Upper lobe of right lung (tissue), 1 donor: ENCODE data around the gene TFAP2B. TPM values are rescaled to one million over a fixed set of nuclear protein-coding genes. Genes with fewer than 3 reads are reported as not detected.

Experiments used
- ATAC-seq: fragments of 200-7000 bp; cut with Tn5 transposase; one replicate; pipeline ENCODE4 v1.9.1; 2020; ENCODE audit warnings: mild to moderate bottlenecking, moderate library complexity
- DNase-seq: peaks from one replicate; pipeline ENCODE4 v3.0.0-alpha.2; 2020
- H3K27ac ChIP-seq: fragments of 200-600 bp; one replicate; pipeline ENCODE4 v1.8.0; 2022
- H3K27me3 ChIP-seq: fragments of 200-600 bp; one replicate; pipeline ENCODE4 v1.8.0; 2022; ENCODE audit warnings: mild to moderate bottlenecking
- H3K36me3 ChIP-seq: fragments of 200-600 bp; one replicate; pipeline ENCODE4 v1.8.0; 2022
- H3K4me1 ChIP-seq: fragments of 200-600 bp; one replicate; pipeline ENCODE4 v1.8.0; 2022
- H3K4me3 ChIP-seq: fragments of 200-600 bp; one replicate; pipeline ENCODE4 v1.8.0; 2022; ENCODE audit warnings: mild to moderate bottlenecking
- H3K9me3 ChIP-seq: fragments of 200-600 bp; one replicate; pipeline ENCODE4 v1.8.0; 2022
- CTCF ChIP-seq: fragments of 200-600 bp; IDR thresholded peaks from one replicate; pipeline ENCODE4 v1.8.0; 2022; ENCODE audit warnings: antibody characterized with exemption
- intact Hi-C: fragments of 100-400 bp; cut with DNase I; formaldehyde crosslinking; loops from one replicate; pipeline ENCODE4 v1.11.0; 2022
- total RNA-seq: library from RNA; stranded (reverse); fragmentation: NEBNext Ultra II Directional; extraction: Animal tissue kit (Norgen Biotek cat#: 25700); gene quantifications from one replicate; pipeline ENCODE4 v1.2.1, GENCODE V29; 2021
- donor health status: DM: no; HTN: yes; CAD: no; lungs with severe emphysema.

The TFAP2B gene
- total RNA-seq, 1 donor from 2014 or later, result not detected

DNA sequence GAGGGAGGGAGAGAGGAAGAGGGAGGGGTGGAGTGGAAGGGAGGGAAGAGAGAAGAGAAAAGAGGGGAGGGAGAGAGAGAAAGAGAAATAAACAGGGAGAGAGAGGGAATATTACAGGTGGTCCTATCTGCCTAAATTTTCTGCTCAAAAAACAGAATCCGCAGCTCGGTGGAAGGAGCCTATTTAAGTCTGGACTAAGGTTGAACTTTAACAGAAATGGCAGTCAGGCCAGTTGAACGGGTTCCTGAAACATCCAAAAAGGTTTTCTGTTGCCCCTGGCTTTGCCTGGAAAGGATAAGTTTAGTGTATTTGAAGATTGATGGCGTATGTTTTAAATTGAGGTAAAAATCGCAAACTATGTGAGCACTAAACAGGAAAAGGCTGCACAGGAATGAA is 2.2 kb downstream of the TFAP2B start:
- no peak for ATAC-seq
- DNase-seq, result no peak
- H3K4me3 ChIP-seq, result no peak overlapping the region
- no peak for TF ChIP-seq CTCF
- peaks cover 97% of the 10 kb centered on the region for H3K27me3 ChIP-seq
- H3K9me3 ChIP-seq, result no peaks in the 10 kb centered on the region
- intact Hi-C loops, result no loop called here
- H3K36me3 ChIP-seq, result no peaks in the 10 kb centered on the region
- H3K27ac ChIP-seq, result no peak overlapping the region
- H3K4me1 ChIP-seq, result peaks cover 8% of the 10 kb centered on the region

GRCh38 chr6:50821441-50822077 is 2.9 kb downstream of the TFAP2B start:
- H3K36me3 ChIP-seq, result no peaks in the 10 kb centered on the region
- H3K4me1 ChIP-seq, result peaks cover 8% of the 10 kb centered on the region
- DNase-seq (no peak), ATAC-seq (no peak)
- H3K4me3 ChIP-seq, result no peak overlapping the region
- H3K27ac ChIP-seq, result no peak overlapping the region
- H3K9me3 ChIP-seq, result no peaks in the 10 kb centered on the region
- peaks cover 100% of the 10 kb centered on the region for H3K27me3 ChIP-seq
- intact Hi-C loops, result no loop called here
- TF ChIP-seq CTCF, result no peak

DNA sequence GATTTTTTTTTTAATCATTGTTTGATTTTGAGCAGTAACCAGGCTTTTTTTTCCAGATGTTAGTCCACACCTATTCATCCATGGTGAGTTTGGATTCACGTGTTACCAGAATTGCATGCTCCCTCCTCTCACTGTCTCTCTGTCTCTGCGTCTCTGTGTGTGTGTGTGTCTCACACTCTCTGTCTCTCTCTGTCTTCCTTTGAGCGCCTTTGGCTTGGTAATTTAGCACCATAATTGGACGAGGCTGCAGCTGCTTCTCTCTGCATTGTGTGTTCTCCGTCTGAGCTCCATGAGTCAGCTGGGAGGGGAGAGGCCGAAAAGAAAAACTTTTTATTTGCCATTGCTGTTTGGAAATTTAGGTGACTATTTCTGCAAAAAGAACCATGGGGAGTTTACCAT is 3.4 kb downstream of the TFAP2B start:
- peaks cover 100% of the 10 kb centered on the region for H3K27me3 ChIP-seq
- no peak overlapping the region for H3K4me3 ChIP-seq
- no peak for TF ChIP-seq CTCF
- H3K4me1 ChIP-seq, result peaks cover 8% of the 10 kb centered on the region
- no peak overlapping the region for H3K27ac ChIP-seq
- no peak for ATAC-seq
- intact Hi-C loops, result no loop called here
- DNase-seq, result no peak
- no peaks in the 10 kb centered on the region for H3K9me3 ChIP-seq
- no peaks in the 10 kb centered on the region for H3K36me3 ChIP-seq

GRCh38 chr6:50823094-50823920 is 4.6 kb downstream of the TFAP2B start:
- Histone ChIP-seq H3K9me3 (no peaks in the 10 kb centered on the region), H3K36me3 (no peaks in the 10 kb centered on the region), H3K4me1 (peaks cover 8% of the 10 kb centered on the region), H3K27ac (no peak overlapping the region), H3K27me3 (peaks cover 99% of the 10 kb centered on the region), H3K4me3 (no peak overlapping the region)
- TF ChIP-seq CTCF, result no peak
- intact Hi-C loops, result no loop called here
- ATAC-seq (no peak), DNase-seq (no peak)

DNA sequence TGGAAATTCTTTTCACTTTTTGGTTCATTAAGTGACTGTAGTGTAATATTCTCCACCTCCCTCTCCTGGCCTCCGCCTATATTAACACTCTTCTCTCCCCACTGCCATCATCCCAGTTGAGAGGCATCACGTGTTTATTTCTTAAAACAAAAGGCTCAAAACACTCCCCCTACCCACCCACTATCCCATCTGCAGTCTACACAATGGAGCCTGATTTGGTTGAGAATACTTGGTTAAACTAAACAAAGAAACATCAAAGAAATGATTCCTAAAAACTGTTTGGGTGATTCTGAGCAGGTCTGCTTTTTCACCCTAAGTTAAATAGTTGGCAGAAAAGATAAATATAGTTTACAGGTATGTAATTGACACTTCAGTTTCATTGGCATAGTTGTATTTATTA is 5.9 kb downstream of the TFAP2B start:
- DNase-seq, result no peak
- no peaks in the 10 kb centered on the region for H3K9me3 ChIP-seq
- H3K4me3 ChIP-seq, result no peak overlapping the region
- no peaks in the 10 kb centered on the region for H3K36me3 ChIP-seq
- no peak for TF ChIP-seq CTCF
- H3K27ac ChIP-seq, result no peak overlapping the region
- H3K27me3 ChIP-seq, result peaks cover 99% of the 10 kb centered on the region
- H3K4me1 ChIP-seq, result peaks cover 8% of the 10 kb centered on the region
- intact Hi-C loops, result no loop called here
- no peak for ATAC-seq
